IMR-90 (cell line): ENCODE measurements around the gene TARDBP. TPM values are rescaled to one million over a fixed set of nuclear protein-coding genes. Genes with fewer than 3 reads are reported as not detected.

Experiments
- ATAC-seq: fragments of 200-7000 bp; cut with Tn5 transposase; 2 replicates; pipeline ENCODE4 v1.9.1; 2020; ENCODE audit warnings: low read depth, mild to moderate bottlenecking, moderate library complexity
- BruUV-seq: library from RNA; stranded (reverse); fragments of 400-500 nt; replicated peaks from 2 replicates; lab custom pipeline; 2021; lab: Mats Ljungman, UMichigan
- CTCF ChIA-PET: fragments of 300-600 bp; formaldehyde crosslinking; extraction: SDS; loops from one replicate; lab custom pipeline; 2021; ENCODE audit warnings: antibody characterized with exemption; lab: Yijun Ruan, JAX
- POLR2A ChIA-PET: fragments of 300-600 bp; sonication (Branson Sonifier 250); formaldehyde crosslinking; loops from one replicate; lab custom pipeline; 2022; ENCODE audit warnings: antibody characterized with exemption; ENCODE audit not compliant: unreplicated experiment; lab: Charles Lee
- DNase-seq: peaks from one replicate; pipeline ENCODE4 v3.0.0; 2013
- H2AFZ ChIP-seq: replicated peaks from 2 replicates; pipeline ENCODE3; 2013; ENCODE audit warnings: low read length, mild to moderate bottlenecking; ENCODE audit not compliant: poor library complexity
- H2AK5ac ChIP-seq: 2 replicates; pipeline ENCODE4 v1.6.1; 2013; ENCODE audit warnings: low read depth, low read length, inconsistent platforms
- H2AK9ac ChIP-seq: replicated peaks from 2 replicates; pipeline ENCODE3; 2013; ENCODE audit warnings: mild to moderate bottlenecking, low read depth, low read length, moderate library complexity; ENCODE audit not compliant: poor library complexity
- H2BK120ac ChIP-seq: 2 replicates; pipeline ENCODE4 v1.6.1; 2013; ENCODE audit warnings: low read depth, low read length, inconsistent platforms
- H2BK15ac ChIP-seq: 3 replicates; pipeline ENCODE4 v1.6.1; 2013; ENCODE audit warnings: low read depth, low read length, inconsistent platforms
- H2BK20ac ChIP-seq: 2 replicates; pipeline ENCODE4 v1.6.1; 2013; ENCODE audit warnings: low read depth, mild to moderate bottlenecking, inconsistent platforms, low read length, moderate library complexity
- H2BK5ac ChIP-seq: 2 replicates; pipeline ENCODE4 v1.6.1; 2013; ENCODE audit warnings: mild to moderate bottlenecking, low read depth, low read length, inconsistent platforms; ENCODE audit not compliant: poor library complexity, severe bottlenecking
- H3K14ac ChIP-seq: replicated peaks from 2 replicates; pipeline ENCODE4 v1.6.1; 2013; ENCODE audit warnings: low read depth, low read length, inconsistent platforms
- H3K18ac ChIP-seq: 2 replicates; pipeline ENCODE4 v1.6.1; 2013; ENCODE audit warnings: low read depth, low read length, control low read depth
- H3K23ac ChIP-seq: 2 replicates; pipeline ENCODE4 v1.6.1; 2013; ENCODE audit warnings: low read depth, low read length, inconsistent platforms
- H3K27ac ChIP-seq: 2 replicates; pipeline ENCODE4 v1.5.1; 2013; ENCODE audit warnings: mild to moderate bottlenecking, control low read depth, low read length; ENCODE audit not compliant: insufficient read depth
- H3K27me3 ChIP-seq: 2 replicates; pipeline ENCODE4 v1.6.1; 2013; ENCODE audit warnings: low read length; ENCODE audit not compliant: control insufficient read depth, insufficient read depth
- H3K36me3 ChIP-seq: 2 replicates; pipeline ENCODE4 v1.6.1; 2013; ENCODE audit warnings: low read length, mixed read lengths; ENCODE audit not compliant: control insufficient read depth, insufficient read depth
- H3K4ac ChIP-seq: 2 replicates; pipeline ENCODE4 v1.6.1; 2013; ENCODE audit warnings: low read depth, low read length, inconsistent platforms
- H3K4me1 ChIP-seq: 2 replicates; pipeline ENCODE4 v1.6.1; 2013; ENCODE audit warnings: low read length, mixed read lengths; ENCODE audit not compliant: control insufficient read depth, insufficient read depth
- H3K4me2 ChIP-seq: 2 replicates; pipeline ENCODE4 v1.6.1; 2013; ENCODE audit warnings: low read depth, mild to moderate bottlenecking, control low read depth, low read length, moderate library complexity
- H3K4me3 ChIP-seq: 2 replicates; pipeline ENCODE4 v1.5.1; 2013; ENCODE audit warnings: low read depth, mild to moderate bottlenecking, control low read depth, low read length, moderate library complexity; ENCODE audit not compliant: insufficient read depth
- H3K56ac ChIP-seq: 2 replicates; pipeline ENCODE4 v1.6.1; 2013; ENCODE audit warnings: low read length, inconsistent platforms; ENCODE audit not compliant: insufficient read depth; ENCODE audit errors: extremely low read depth
- H3K79me1 ChIP-seq, 2 experiments: 2 replicates each; pipeline ENCODE4 v1.6.1; 2013; ENCODE audit warnings: low read length in 2 of 2, inconsistent platforms in 1 of 2, low read depth in 1 of 2
- H3K9ac ChIP-seq: 2 replicates; pipeline ENCODE4 v1.6.1; 2013; ENCODE audit warnings: low read depth, low read length, control low read depth
- H3K9me1 ChIP-seq: 2 replicates; pipeline ENCODE4 v1.6.1; 2013; ENCODE audit warnings: low read length, inconsistent platforms; ENCODE audit not compliant: insufficient read depth
- H3K9me3 ChIP-seq: 2 replicates; pipeline ENCODE4 v1.6.1; 2013; ENCODE audit warnings: low read length; ENCODE audit not compliant: control insufficient read depth, insufficient read depth
- H4K20me1 ChIP-seq: 2 replicates; pipeline ENCODE4 v1.6.1; 2013; ENCODE audit warnings: low read length, inconsistent platforms; ENCODE audit not compliant: insufficient read depth
- H4K5ac ChIP-seq: 2 replicates; pipeline ENCODE4 v1.6.1; 2013; ENCODE audit warnings: mild to moderate bottlenecking, low read depth, low read length, control low read depth
- H4K8ac ChIP-seq, 2 experiments: 2 replicates each; pipeline ENCODE4 v1.6.1; 2013; ENCODE audit warnings: low read depth in 2 of 2, low read length in 2 of 2, control low read depth in 1 of 2, inconsistent platforms in 1 of 2
- H4K91ac ChIP-seq: 2 replicates; pipeline ENCODE4 v1.6.1; 2013; ENCODE audit warnings: low read depth, low read length, inconsistent platforms; ENCODE audit not compliant: insufficient read depth
- BHLHE40 ChIP-seq: fragments of 150-350 bp; IDR thresholded peaks from 2 replicates; pipeline ENCODE4 v1.6.1; 2016; ENCODE audit warnings: mild to moderate bottlenecking, low read depth, low read length
- CEBPB ChIP-seq: IDR thresholded peaks from 2 replicates; pipeline ENCODE4 v1.6.1; 2012; ENCODE audit warnings: low read depth, low read length, improper control_type of control experiment
- CHD1 ChIP-seq: IDR thresholded peaks from 2 replicates; pipeline ENCODE4 v1.6.1; 2012; ENCODE audit warnings: low read depth, low read length, improper control_type of control experiment
- CTCF ChIP-seq: conservative IDR thresholded peaks from 2 replicates; pipeline ENCODE4 v1.5.1; 2012; ENCODE audit warnings: mild to moderate bottlenecking, low read depth, low read length, improper control_type of control experiment
- ELK1 ChIP-seq: fragments of 150-350 bp; IDR thresholded peaks from 2 replicates; pipeline ENCODE4 v1.6.1; 2016; ENCODE audit warnings: low read depth, mild to moderate bottlenecking, low read length, moderate library complexity, borderline replicate concordance
- FOS ChIP-seq: fragments of 150-350 bp; IDR thresholded peaks from 2 replicates; pipeline ENCODE4 v1.6.1; 2016; ENCODE audit warnings: low read depth, low read length
- MAFK ChIP-seq: IDR thresholded peaks from 2 replicates; pipeline ENCODE4 v1.6.1; 2012; ENCODE audit warnings: low read depth, low read length, improper control_type of control experiment
- MAZ ChIP-seq: IDR thresholded peaks from 2 replicates; pipeline ENCODE4 v1.6.1; 2012; ENCODE audit warnings: low read depth, mild to moderate bottlenecking, low read length, improper control_type of control experiment, moderate library complexity, borderline replicate concordance
- MXI1 ChIP-seq: IDR thresholded peaks from 2 replicates; pipeline ENCODE4 v1.6.1; 2012; ENCODE audit warnings: low read depth, mild to moderate bottlenecking, low read length, moderate library complexity, borderline replicate concordance
- NFE2L2 ChIP-seq: fragments of 150-350 bp; IDR thresholded peaks from 2 replicates; pipeline ENCODE4 v1.6.1; 2016; ENCODE audit warnings: low read depth, mild to moderate bottlenecking, low read length
- POLR2A ChIP-seq: IDR thresholded peaks from 2 replicates; pipeline ENCODE4 v1.6.1; 2012; ENCODE audit warnings: mild to moderate bottlenecking, low read depth, low read length
- RAD21 ChIP-seq: IDR thresholded peaks from 2 replicates; pipeline ENCODE4 v1.6.1; 2012; ENCODE audit warnings: low read length, improper control_type of control experiment
- RCOR1 ChIP-seq: IDR thresholded peaks from 2 replicates; pipeline ENCODE4 v1.6.1; 2012; ENCODE audit warnings: mild to moderate bottlenecking, low read length, improper control_type of control experiment; ENCODE audit not compliant: insufficient replicate concordance
- RFX5 ChIP-seq: IDR thresholded peaks from 2 replicates; pipeline ENCODE4 v1.8.0; 2012; ENCODE audit warnings: low read depth, mild to moderate bottlenecking, low read length, moderate library complexity
- SMC3 ChIP-seq: fragments of 150-350 bp; IDR thresholded peaks from 2 replicates; pipeline ENCODE4 v1.6.1; 2016; ENCODE audit warnings: low read depth, mild to moderate bottlenecking, antibody characterized with exemption, low read length, moderate library complexity
- USF2 ChIP-seq: fragments of 150-350 bp; IDR thresholded peaks from 2 replicates; pipeline ENCODE4 v1.6.1; 2017; ENCODE audit warnings: mild to moderate bottlenecking, antibody characterized with exemption, low read length, low read depth
- WGBS, 2 experiments: methylation state at CpG; one replicate each; pipeline versions ENCODE4 v1.1.5 to v1.1.7; 2013; ENCODE audit warnings: missing lambda C conversion rate in 2 of 2; ENCODE audit not compliant: insufficient read length in 1 of 2; ENCODE audit errors: extremely low coverage in 2 of 2; 5-methylcytosine and 5-hydroxymethylcytosine counted together
- dilution Hi-C: fragments of 300-500 bp; cut with HindIII; formaldehyde crosslinking; loops from one replicate; pipeline ENCODE4 v1.14.3; 2018; ENCODE audit warnings: low sequenced_read_pairs; ENCODE audit not compliant: unreplicated experiment
- in situ Hi-C: fragments of 300-500 bp; cut with MboI; formaldehyde crosslinking; loops from 3 replicates; pipeline ENCODE4 v1.14.3; 2019; ENCODE audit warnings: low sequenced_read_pairs, inconsistent platforms, mixed read lengths
- intact Hi-C: fragments of 100-400 bp; cut with micrococcal nuclease; formaldehyde crosslinking; loops from 2 replicates; pipeline ENCODE4 v1.10.0; 2022
- polyA plus RNA-seq, 3 experiments: library from polyadenylated mRNA; depleted of rRNA; stranded (reverse); fragments of >200 nt; gene quantifications; 2 replicates each; pipeline ENCODE4 v1.2.3, GENCODE V29; 2012; ENCODE audit warnings: low replicate concordance in 1 of 3
- total RNA-seq: library from RNA; depleted of rRNA; stranded (reverse); fragments of >200 nt; gene quantifications from 2 replicates; pipeline ENCODE4 v1.2.3, GENCODE V29; 2012

TARDBP gene
- total and polyA plus RNA-seq, 2 of the 4 experiments (the other 2 are of a cell fraction): 36.7 to 161 TPM

- ChIA-PET POLR2A (no interaction called here), CTCF (no interaction called here)
- Histone ChIP-seq H3K79me1 (no peaks in the 10 kb centered on the region), H2AFZ (no peak overlapping the region), H3K4me1 (no peaks in the 10 kb centered on the region), H2BK20ac (no peak overlapping the region), H2BK15ac (no peak overlapping the region), H2BK120ac (no peak overlapping the region), H2BK5ac (no peak overlapping the region), H2AK5ac (no peak overlapping the region), H4K20me1 (no peaks in the 10 kb centered on the region), H3K9ac (no peak overlapping the region), H3K27ac (no peak overlapping the region), H3K14ac (no peak overlapping the region), H3K9me1 (no peaks in the 10 kb centered on the region), H3K4me3 (no peak overlapping the region), H3K4ac (no peak overlapping the region), H2AK9ac (no peak overlapping the region), H3K9me3 (no peaks in the 10 kb centered on the region), H4K5ac (no peak overlapping the region), H3K23ac (no peak overlapping the region), H3K27me3 (no peaks in the 10 kb centered on the region), H4K91ac (no peak overlapping the region), H3K18ac (no peak overlapping the region), H4K8ac (no peak overlapping the region), H3K36me3 (no peaks in the 10 kb centered on the region), H3K56ac (no peak overlapping the region), H3K4me2 (no peak overlapping the region)
- intact Hi-C loops (no loop called here), in situ Hi-C loops (no loop called here), dilution Hi-C loops (no loop called here)
- no peak for ATAC-seq
- WGBS, 2 experiments: no CpG with 5 or more reads among the region's 1 CpG
- no TSS peak for BruUV-seq
- no peak for DNase-seq
- TF ChIP-seq CTCF (no peak), FOS (no peak), POLR2A (no peak), MAFK (no peak), BHLHE40 (no peak), MXI1 (no peak), RCOR1 (no peak), CEBPB (no peak), USF2 (no peak), RAD21 (no peak), SMC3 (no peak), ELK1 (no peak), NFE2L2 (no peak), MAZ (no peak), CHD1 (no peak), RFX5 (no peak)
These were observed 11.9 kb upstream of the TARDBP start for GRCh38 chr1:11000526-11000925.
